Measurements from ENCODE around the gene TPSG1. TPM values are rescaled to one million over a fixed set of nuclear protein-coding genes. Genes with fewer than 3 reads are reported as not detected.
"Not testable (repeated sequence)": the region's sequence is repeated elsewhere in the genome, so short reads cannot be mapped to it uniquely, and the experiment has no call there.

Gene TPSG1
- total and polyA plus RNA-seq, 7 experiments from 2014 or later: not detected

DNA sequence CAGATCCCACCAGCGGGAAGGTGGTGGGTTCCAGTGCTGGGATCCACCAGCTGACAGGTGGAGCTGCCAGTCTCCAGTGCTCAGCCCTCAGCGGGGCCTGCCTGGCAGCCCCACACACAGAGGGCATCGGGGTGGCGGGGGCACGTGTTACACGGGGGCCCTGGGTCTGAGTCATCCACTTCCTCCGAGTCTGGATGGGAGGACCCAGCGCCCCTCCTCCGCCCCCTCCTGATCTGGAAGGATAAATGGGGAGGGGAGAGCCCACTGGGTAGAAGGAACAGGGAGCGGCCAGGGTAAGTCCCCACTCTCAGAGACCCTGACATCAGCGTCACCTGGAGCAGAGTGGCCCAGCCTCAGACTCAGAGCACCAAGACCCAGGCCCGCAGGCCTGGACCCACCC, 15.4 kb upstream of the TPSG1 start, which contains the start of gene TPSAB1:
Gene TPSAB1 (plus strand): TSS at position 270 of the 400 bp plus-strand sequence. CDS start 234 bp downstream, outside the sequence.
- H3K9me3 ChIP-seq (ENCODE audit: control insufficient read depth in 2 of 3, low read length in 3 of 3); intact Hi-C loops (cut with micrococcal nuclease); H3K27ac Mint-ChIP-seq; H3K4me3 ChIP-seq (ENCODE audit: low read length); CTCF ChIA-PET; ATAC-seq; POLR2A ChIA-PET; H3K27me3 ChIP-seq (ENCODE audit: control insufficient read depth in 2 of 2, insufficient read depth in 2 of 2, low read length in 2 of 2); H3K4me1 ChIP-seq (ENCODE audit: control insufficient read depth in 2 of 2, insufficient read depth in 2 of 2, low read length in 2 of 2); DNase-seq; H3K27ac ChIP-seq (ENCODE audit: low read depth, low read length); H3K27me3 Mint-ChIP-seq; H3K9me3 Mint-ChIP-seq; H3K36me3 ChIP-seq (ENCODE audit: control insufficient read depth in 2 of 3, insufficient read depth in 3 of 3, low read length in 3 of 3); H3K4me1 Mint-ChIP-seq; H3K36me3 Mint-ChIP-seq; H3K4me3 Mint-ChIP-seq: not testable (repeated sequence)

DNA sequence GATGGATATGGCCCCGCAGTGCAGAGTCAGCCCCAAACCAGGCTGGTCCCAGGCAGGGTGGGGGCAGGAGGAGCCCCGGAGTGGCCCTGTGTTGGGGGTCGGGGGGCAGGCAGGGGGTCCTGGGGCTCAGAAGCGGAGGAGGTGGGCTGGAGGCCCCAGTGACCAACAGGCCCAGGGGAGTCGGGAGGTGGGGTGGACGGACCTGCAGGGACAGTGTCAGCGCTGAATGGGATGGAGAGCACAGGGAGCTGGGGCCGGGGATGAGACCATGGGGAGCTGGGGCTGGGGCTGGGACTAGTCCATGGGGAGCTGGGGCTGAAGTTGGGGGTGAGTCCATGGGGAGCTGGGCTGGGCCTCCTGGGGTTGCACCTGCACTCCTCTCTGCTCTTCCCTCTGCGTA, 14.5 kb upstream of the TPSG1 start:
- H3K4me1 Mint-ChIP-seq; H3K4me3 Mint-ChIP-seq; H3K36me3 ChIP-seq (ENCODE audit: control insufficient read depth in 2 of 3, insufficient read depth in 3 of 3, low read length in 3 of 3); H3K4me3 ChIP-seq (ENCODE audit: low read length); CTCF ChIA-PET; ATAC-seq; H3K27ac Mint-ChIP-seq; POLR2A ChIA-PET; H3K27me3 Mint-ChIP-seq; DNase-seq; intact Hi-C loops (cut with micrococcal nuclease); H3K36me3 Mint-ChIP-seq; H3K4me1 ChIP-seq (ENCODE audit: control insufficient read depth in 2 of 2, insufficient read depth in 2 of 2, low read length in 2 of 2); H3K27ac ChIP-seq (ENCODE audit: low read depth, low read length); H3K9me3 ChIP-seq (ENCODE audit: control insufficient read depth in 2 of 3, low read length in 3 of 3); H3K9me3 Mint-ChIP-seq; H3K27me3 ChIP-seq (ENCODE audit: control insufficient read depth in 2 of 2, insufficient read depth in 2 of 2, low read length in 2 of 2): not testable (repeated sequence)

DNA sequence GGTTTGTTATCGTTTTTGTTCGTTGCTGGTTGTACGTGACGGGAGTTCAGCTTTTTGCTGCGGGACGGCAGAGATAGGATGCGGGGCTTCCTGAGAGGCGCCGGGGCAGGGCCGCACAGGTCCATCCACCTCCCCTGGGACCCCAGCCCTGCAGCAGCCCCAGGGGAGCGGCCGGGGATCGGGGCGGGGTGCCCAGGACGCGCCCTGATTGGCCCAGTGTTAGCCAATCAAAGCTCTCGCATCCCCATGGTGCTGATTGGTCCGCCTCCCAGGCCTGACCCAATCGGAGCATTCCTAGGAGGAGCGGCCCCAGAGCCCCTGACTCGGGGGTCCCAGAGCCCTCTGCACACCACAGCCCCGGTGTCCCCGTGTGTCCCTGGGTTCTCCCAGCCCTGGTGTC, 13.8 kb upstream of the TPSG1 start:
- intact Hi-C loops (cut with micrococcal nuclease); H3K27me3 Mint-ChIP-seq; H3K9me3 Mint-ChIP-seq; DNase-seq; H3K36me3 Mint-ChIP-seq; H3K4me1 Mint-ChIP-seq; H3K27me3 ChIP-seq (ENCODE audit: control insufficient read depth in 2 of 2, insufficient read depth in 2 of 2, low read length in 2 of 2); H3K4me3 Mint-ChIP-seq; H3K4me3 ChIP-seq (ENCODE audit: low read length); H3K4me1 ChIP-seq (ENCODE audit: control insufficient read depth in 2 of 2, insufficient read depth in 2 of 2, low read length in 2 of 2); CTCF ChIA-PET; H3K36me3 ChIP-seq (ENCODE audit: control insufficient read depth in 2 of 3, insufficient read depth in 3 of 3, low read length in 3 of 3); POLR2A ChIA-PET; H3K27ac Mint-ChIP-seq; ATAC-seq; H3K9me3 ChIP-seq (ENCODE audit: control insufficient read depth in 2 of 3, low read length in 3 of 3); H3K27ac ChIP-seq (ENCODE audit: low read depth, low read length): not testable (repeated sequence)

DNA sequence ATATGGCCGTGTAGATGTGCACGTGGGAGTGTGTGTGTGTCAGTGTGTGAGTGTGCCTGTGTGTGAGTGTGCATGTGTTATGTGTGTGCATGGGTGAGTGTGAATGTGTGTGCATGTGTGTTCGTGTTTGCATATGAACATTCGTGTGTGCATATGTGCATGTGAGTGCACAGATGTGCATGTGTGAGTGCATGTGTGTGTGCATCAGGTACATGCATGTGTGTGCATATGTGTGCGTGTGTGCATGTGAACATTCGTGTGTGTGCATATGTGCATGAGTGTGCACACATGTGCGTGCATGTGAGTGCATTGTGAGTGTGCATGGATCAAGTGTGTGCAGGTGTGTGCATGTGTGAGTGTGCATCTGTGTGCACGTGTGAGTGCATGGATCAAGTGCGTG, 12.9 kb upstream of the TPSG1 start:
- H3K36me3 Mint-ChIP-seq: no peaks in the 10 kb centered on the region
- no peak overlapping the region for H3K4me3 ChIP-seq (ENCODE audit: low read length)
- no peaks in the 10 kb centered on the region for H3K9me3 ChIP-seq (ENCODE audit: control insufficient read depth in 2 of 3, low read length in 3 of 3)
- peak overlapping the region in 3 of 9 donors; percentile 6 to 35 (median 29) for H3K27ac Mint-ChIP-seq
- no peaks in the 10 kb centered on the region for H3K36me3 ChIP-seq (ENCODE audit: control insufficient read depth in 2 of 3, insufficient read depth in 3 of 3, low read length in 3 of 3)
- ChIA-PET CTCF (no interaction called here), POLR2A (no interaction called here)
- H3K4me1 ChIP-seq (ENCODE audit: control insufficient read depth in 2 of 2, insufficient read depth in 2 of 2, low read length in 2 of 2): no peaks in the 10 kb centered on the region
- no peaks in the 10 kb centered on the region for H3K27me3 ChIP-seq (ENCODE audit: control insufficient read depth in 2 of 2, insufficient read depth in 2 of 2, low read length in 2 of 2)
- H3K4me1 Mint-ChIP-seq: peaks cover 0 to 5% (median 0%) of the 10 kb centered on the region in 7 donors
- no peak overlapping the region for H3K27ac ChIP-seq (ENCODE audit: low read depth, low read length)
- H3K27me3 Mint-ChIP-seq: no peaks in the 10 kb centered on the region
- ATAC-seq (no peak), DNase-seq (peak in 1 of 9 donors; percentile 7)
- intact Hi-C loops (cut with micrococcal nuclease): no loop called here
- H3K4me3 Mint-ChIP-seq: peak overlapping the region in 1 of 10 donors; percentile 8
- H3K9me3 Mint-ChIP-seq: no peaks in the 10 kb centered on the region

DNA sequence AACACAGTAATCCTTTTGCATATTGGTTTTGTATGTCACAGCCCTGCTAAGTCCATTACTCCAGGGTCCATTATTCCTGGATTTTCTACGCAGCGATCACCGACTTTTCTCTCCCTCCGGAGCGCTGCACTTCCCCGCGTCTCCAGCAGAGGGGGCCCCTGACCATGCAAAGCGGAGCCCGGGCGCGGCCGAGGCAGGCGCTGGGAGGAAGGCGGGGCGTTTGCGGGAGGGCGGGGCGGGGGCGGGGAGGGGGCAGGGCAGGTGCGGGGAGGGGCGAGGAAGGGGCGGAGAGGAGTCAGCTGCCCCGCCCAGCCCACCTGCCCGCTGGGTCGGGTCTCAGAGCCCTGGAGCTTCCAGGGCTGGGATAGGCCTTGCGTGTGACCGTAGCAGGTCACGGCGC, 11.6 kb upstream of the TPSG1 start:
- POLR2A ChIA-PET; H3K4me3 Mint-ChIP-seq; H3K9me3 Mint-ChIP-seq; CTCF ChIA-PET; H3K27ac ChIP-seq (ENCODE audit: low read depth, low read length); H3K4me1 ChIP-seq (ENCODE audit: control insufficient read depth in 2 of 2, insufficient read depth in 2 of 2, low read length in 2 of 2); H3K27me3 Mint-ChIP-seq; DNase-seq; H3K9me3 ChIP-seq (ENCODE audit: control insufficient read depth in 2 of 3, low read length in 3 of 3); H3K4me1 Mint-ChIP-seq; intact Hi-C loops (cut with micrococcal nuclease); H3K36me3 Mint-ChIP-seq; H3K27me3 ChIP-seq (ENCODE audit: control insufficient read depth in 2 of 2, insufficient read depth in 2 of 2, low read length in 2 of 2); H3K36me3 ChIP-seq (ENCODE audit: control insufficient read depth in 2 of 3, insufficient read depth in 3 of 3, low read length in 3 of 3); H3K4me3 ChIP-seq (ENCODE audit: low read length); H3K27ac Mint-ChIP-seq: not testable (repeated sequence)
- ATAC-seq: peak; percentile 92

DNA sequence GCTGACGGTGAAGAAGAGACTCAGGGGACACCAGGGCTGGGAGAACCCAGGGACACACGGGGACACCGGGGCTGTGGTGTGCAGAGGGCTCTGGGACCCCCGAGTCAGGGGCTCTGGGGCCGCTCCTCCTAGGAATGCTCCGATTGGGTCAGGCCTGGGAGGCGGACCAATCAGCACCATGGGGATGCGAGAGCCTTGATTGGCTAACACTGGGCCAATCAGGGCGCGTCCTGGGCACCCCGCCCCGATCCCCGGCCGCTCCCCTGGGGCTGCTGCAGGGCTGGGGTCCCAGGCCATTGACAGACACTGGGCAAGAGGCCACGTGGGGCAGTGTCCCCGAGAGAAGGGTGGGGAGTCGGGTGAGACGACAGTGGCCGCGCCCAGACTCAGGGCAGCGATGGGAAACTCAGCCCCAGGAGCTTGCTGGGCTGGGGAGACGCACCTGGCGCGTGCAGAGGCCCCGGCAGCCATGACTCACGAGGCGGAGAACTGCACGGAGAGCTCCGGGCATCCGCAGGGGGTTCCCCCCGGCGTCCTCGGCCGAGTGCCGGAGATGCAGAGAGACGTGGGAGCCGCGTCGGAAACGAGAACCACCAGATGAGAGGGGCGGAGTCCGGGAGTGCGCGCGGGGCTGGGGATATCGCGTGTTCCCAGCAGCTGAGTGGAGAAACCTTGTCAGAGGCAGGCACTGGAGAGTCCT, 7.1 kb upstream of the TPSG1 start:
- H3K36me3 ChIP-seq (ENCODE audit: control insufficient read depth in 2 of 3, insufficient read depth in 3 of 3, low read length in 3 of 3); intact Hi-C loops (cut with micrococcal nuclease); DNase-seq; H3K27me3 Mint-ChIP-seq; H3K4me3 Mint-ChIP-seq; H3K4me1 Mint-ChIP-seq; H3K27ac Mint-ChIP-seq; H3K27ac ChIP-seq (ENCODE audit: low read depth, low read length); POLR2A ChIA-PET; ATAC-seq; CTCF ChIA-PET; H3K9me3 Mint-ChIP-seq; H3K9me3 ChIP-seq (ENCODE audit: control insufficient read depth in 2 of 3, low read length in 3 of 3); H3K4me1 ChIP-seq (ENCODE audit: control insufficient read depth in 2 of 2, insufficient read depth in 2 of 2, low read length in 2 of 2); H3K27me3 ChIP-seq (ENCODE audit: control insufficient read depth in 2 of 2, insufficient read depth in 2 of 2, low read length in 2 of 2); H3K4me3 ChIP-seq (ENCODE audit: low read length); H3K36me3 Mint-ChIP-seq: not testable (repeated sequence)

DNA sequence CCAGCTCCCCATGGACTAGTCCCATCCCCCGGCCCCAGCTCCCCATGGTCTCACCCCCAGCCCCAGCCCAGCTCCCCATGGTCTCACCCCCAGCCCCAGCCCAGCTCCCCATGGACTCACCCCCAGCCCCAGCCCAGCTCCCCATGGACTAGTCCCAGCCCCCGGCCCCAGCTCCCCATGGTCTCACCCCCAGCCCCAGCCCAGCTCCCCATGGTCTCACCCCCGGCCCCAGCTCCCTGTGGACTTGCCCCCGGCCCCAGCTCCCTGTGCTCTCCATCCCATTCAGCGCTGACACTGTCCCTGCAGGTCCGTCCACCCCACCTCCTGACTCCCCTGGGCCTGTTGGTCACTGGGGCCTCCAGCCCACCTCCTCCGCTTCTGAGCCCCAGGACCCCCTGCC, 6.2 kb upstream of the TPSG1 start:
- H3K27ac ChIP-seq (ENCODE audit: low read depth, low read length); H3K4me3 ChIP-seq (ENCODE audit: low read length); CTCF ChIA-PET; H3K27ac Mint-ChIP-seq; H3K9me3 Mint-ChIP-seq; H3K9me3 ChIP-seq (ENCODE audit: control insufficient read depth in 2 of 3, low read length in 3 of 3); H3K36me3 Mint-ChIP-seq; DNase-seq; H3K4me1 ChIP-seq (ENCODE audit: control insufficient read depth in 2 of 2, insufficient read depth in 2 of 2, low read length in 2 of 2); POLR2A ChIA-PET; H3K4me3 Mint-ChIP-seq; H3K4me1 Mint-ChIP-seq; ATAC-seq; intact Hi-C loops (cut with micrococcal nuclease); H3K27me3 Mint-ChIP-seq; H3K36me3 ChIP-seq (ENCODE audit: control insufficient read depth in 2 of 3, insufficient read depth in 3 of 3, low read length in 3 of 3); H3K27me3 ChIP-seq (ENCODE audit: control insufficient read depth in 2 of 2, insufficient read depth in 2 of 2, low read length in 2 of 2): not testable (repeated sequence)
